Measurements from ENCODE around the gene TBC1D1.

TBC1D1 gene

GRCh38 chr4:38172078-38172477 lies 281.2 kb downstream of the TBC1D1 start:
- DNase-seq (ENCODE audit: low spot score) = no peak

DNA sequence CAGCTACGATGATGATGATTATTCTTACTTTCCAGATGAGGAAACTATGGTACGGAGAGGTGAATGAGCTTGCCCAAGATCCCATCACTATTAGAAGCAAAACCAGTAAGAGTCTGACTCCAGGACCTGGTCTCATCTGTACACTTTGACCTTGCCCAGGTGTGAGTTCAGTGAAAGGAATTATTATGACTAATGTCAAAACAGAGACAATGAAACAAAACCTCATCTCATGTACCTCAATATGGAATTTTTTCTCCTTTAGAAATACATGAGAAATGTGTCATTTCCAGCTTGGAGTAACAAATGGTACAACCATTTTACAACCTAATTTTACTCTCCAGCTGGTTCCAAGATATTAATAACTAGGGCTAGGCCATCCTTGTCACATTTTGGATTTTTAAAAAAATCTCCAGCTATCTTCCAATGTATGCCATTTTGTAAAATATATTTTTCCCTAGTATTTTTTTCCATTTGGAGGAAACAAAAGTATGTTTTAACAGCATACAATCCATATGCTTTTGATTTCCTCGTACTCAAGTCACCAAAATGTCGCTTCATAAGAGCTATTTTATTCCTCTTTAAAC lies 283.1 kb downstream of the TBC1D1 start:
- DNase-seq (ENCODE audit: low spot score) = no peak

DNA sequence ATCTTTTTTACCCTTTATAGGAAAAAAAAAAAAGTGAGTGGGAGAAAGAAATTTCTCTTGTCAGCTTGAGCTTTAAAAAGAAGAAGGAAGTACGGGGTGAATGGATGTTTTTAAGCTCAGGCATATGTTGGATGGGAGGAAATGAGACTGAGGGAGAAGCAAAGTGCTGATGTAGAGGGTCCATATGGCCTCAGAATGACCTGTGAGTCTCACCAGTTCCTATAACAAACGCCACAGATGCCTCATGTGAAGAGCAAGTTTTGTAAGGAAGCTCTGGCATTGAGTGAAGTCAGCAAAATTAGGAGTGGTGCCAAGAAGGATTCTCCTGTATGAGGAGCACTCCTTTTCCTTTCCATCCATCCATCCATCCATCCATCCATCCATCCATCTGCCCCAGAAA lies 283.9 kb downstream of the TBC1D1 start:
- peak; percentile 79 for DNase-seq (ENCODE audit: low spot score)

DNA sequence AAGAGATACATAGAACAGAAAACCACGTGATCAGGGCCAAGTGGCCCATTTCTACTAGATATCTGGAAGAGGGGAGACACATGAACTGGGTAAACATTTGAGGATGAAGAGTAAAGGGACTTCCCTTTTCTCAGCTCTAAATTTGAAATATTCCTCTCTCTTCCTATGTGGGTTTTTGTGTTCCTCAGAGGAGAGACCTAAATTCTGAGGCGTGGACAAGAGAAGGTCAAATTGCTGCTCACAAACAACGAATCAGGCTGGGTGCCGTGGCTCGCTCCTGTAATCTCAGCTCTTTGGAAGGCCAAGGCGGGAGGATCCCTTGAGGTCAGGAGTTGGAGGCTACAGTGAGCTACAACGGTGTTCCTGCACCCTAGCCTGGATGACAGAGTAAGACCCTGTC lies 285.3 kb downstream of the TBC1D1 start:
- DNase-seq (ENCODE audit: low spot score) = no peak

GRCh38 chr4:38177035-38177546 lies 286.2 kb downstream of the TBC1D1 start:
- DNase-seq (ENCODE audit: low spot score) = peak; percentile 55

DNA sequence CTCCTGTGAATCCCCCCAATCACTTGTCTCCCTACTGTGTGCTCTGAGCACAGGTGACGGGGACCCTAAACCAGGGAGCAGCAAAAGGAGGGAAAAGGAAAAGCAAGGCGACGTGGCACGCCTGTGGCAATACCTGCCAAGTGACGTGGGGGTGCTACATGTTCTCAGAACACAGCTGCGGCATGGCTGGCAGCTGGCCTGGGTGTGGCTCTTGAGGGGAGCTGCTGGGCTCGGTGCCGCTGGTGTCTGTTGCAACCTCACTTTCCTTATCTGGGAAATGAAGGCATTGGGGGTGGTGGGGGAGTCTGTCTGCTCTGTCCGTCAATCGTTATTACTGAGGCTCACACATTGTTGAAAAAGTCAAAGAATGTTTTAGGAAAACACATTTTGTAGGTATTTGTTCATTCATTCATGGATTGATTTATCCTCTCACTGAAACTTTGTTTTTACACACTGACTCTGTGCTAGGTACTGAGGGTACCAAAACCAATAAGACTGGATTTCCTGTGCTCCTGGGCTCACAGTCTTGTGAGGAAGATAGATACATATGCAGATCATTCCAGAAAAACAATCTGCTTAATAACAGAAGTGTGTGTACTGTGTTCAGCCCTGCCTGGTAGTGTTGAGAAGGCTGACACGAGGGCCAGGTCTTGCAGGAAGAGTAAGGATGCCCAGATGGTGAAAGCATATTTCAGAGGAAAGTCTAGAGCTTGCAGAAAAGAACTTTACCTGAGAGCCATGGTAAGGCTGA lies 286.9 kb downstream of the TBC1D1 start:
- no peak for DNase-seq (ENCODE audit: low spot score)

GRCh38 chr4:38178392-38178995 lies 287.6 kb downstream of the TBC1D1 start:
- DNase-seq (ENCODE audit: low spot score) = no peak

- peak; percentile 83 for DNase-seq (ENCODE audit: low spot score)
Observed at GRCh38 chr4:38179690-38180377, 288.9 kb downstream of the TBC1D1 start.

GRCh38 chr4:38180456-38180855 lies 289.6 kb downstream of the TBC1D1 start:
- DNase-seq (ENCODE audit: low spot score) = no peak

- no peak for DNase-seq (ENCODE audit: low spot score)
Observed at GRCh38 chr4:38181286-38181685, 290.4 kb downstream of the TBC1D1 start.

DNA sequence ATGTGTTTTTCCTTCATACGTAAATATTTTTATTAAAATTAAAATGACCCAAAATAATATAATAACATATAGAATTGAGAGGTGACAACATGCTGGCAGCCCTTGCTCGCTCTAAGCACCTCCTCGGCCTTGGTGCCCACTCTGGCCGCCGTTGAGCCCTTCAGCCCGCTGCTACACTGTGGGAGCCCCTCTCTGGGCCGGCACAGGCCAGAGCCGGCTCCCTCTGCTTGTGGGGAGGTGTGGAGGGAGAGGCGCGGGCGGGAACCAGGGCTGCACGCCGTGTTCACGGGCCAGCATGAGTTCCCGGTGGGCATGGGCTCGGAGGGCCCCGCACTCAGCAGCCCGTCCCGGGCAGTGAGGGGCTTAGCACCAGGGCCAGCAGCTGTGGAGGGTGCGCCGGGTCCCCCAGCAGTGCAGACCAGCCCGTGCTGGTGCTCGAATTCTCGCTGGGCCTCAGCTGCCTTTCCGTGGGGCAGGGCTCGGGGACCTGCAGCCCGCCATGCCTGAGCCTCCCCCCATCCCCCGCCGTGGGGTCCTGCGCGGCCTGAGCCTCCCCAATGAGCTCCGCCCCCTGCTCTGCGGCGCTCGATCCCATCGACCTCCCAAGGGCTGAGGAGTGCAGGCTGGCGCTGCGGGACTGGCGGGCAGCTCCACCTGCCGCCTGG lies 291.6 kb downstream of the TBC1D1 start:
- DNase-seq (ENCODE audit: low spot score) = no peak

- no peak for DNase-seq (ENCODE audit: low spot score)
Observed at GRCh38 chr4:38184404-38184803, 293.5 kb downstream of the TBC1D1 start.

GRCh38 chr4:38185406-38186144 lies 294.7 kb downstream of the TBC1D1 start:
- peak; percentile 56 for DNase-seq (ENCODE audit: low spot score)

GRCh38 chr4:38188136-38188535 lies 297.3 kb downstream of the TBC1D1 start:
- DNase-seq (ENCODE audit: low spot score) = no peak

- no peak for DNase-seq (ENCODE audit: low spot score)
Observed at GRCh38 chr4:38188631-38189101, 297.8 kb downstream of the TBC1D1 start.
